HG02943 (cell line): Measurements from ENCODE around the gene BTBD2.

ENCODE experiments used
- ATAC-seq: cut with Tn5 transposase; IDR thresholded peaks from one replicate; pipeline ENCODE4 v1.9.1; 2021; ENCODE audit warnings: mild to moderate bottlenecking, low read depth, moderate library complexity; ENCODE audit not compliant: unreplicated experiment

The BTBD2 gene

DNA sequence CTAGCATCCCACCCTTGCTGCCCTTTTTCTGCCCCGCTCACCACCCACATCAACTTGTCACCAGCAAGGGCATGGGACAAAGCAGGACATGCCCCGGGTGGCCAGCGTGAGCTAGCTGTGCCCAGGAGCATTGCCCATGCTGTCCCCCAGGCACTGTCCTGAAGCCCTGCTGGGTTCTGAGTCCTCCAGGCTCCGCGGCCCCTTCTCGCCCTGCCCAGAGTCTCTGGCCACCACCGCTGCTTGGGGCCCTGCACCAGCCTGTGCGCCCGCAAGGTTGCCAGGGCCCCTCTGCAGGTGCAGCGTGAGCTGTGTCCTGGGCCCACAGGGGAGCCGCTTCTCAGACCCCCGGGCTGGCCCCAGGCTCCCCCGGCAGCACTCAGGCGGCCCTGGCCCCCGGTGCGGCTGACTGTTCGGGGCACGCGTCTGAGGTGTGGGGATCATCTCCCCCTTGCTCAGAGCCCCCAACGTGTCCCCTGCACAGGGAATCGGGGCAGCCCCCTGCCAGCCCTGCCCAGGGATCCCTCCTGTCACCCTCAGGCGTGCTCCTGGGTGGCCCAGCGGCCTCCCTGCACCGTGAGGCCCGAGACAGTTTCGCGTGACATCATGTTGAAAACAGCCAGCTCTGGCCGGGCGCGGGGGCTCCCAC is 70.5 kb downstream of the BTBD2 start:
- ATAC-seq: no peak

GRCh38 chr19:1944088-1944915 is 71.2 kb downstream of the BTBD2 start:
- no peak for ATAC-seq

DNA sequence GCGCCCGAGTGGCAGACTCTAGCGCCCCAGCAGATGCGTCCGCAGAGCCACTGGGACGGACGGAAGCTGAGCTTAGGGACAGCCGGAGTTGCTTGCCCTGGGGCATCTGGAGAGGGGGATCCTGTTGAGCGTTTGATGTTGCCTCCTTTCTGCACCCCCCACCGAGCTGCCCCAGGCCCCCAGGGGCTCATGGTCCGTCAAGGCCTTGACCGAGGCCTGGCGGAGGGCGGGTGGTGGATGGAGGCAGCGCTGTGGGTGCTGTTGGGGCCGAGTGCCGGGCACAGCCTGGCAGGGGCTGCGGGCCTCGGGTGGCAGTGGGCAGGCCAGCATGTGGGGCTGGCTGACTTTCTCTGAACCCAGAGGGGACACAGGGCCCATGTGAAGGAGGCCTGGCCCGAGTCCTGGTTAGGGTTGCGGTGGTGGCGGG is 71.8 kb downstream of the BTBD2 start:
- no peak for ATAC-seq

DNA sequence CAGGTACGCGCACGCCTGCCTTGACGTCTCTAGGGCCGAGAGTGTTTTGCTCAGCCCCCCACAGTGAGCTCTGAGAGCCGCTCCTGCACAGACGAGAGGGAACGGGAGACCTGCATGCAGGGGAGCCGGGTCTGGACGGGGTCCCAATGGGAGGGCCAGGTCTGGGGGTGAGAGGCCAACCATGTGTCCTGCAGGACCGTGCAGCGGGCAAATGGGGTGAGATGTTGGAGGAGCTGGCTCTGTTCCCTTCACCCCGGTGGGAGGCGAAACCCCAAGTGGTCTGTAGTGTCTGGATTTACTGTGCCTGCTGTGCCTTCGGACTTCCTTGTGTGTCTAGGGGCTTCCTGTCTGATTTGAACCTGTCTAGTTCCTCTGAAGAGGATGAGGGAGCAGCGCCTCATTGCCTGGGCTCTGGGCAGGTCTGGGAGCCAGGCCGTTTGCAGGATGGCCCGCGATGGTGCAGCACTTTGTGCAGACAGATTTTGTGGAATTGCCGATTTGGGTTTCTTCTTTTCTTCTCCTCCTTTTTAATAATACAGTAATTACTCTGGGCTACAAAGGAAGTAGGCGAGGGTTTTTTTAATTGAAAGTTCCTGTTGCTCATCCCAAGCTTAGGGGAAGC is 72.5 kb downstream of the BTBD2 start:
- ATAC-seq: no peak

DNA sequence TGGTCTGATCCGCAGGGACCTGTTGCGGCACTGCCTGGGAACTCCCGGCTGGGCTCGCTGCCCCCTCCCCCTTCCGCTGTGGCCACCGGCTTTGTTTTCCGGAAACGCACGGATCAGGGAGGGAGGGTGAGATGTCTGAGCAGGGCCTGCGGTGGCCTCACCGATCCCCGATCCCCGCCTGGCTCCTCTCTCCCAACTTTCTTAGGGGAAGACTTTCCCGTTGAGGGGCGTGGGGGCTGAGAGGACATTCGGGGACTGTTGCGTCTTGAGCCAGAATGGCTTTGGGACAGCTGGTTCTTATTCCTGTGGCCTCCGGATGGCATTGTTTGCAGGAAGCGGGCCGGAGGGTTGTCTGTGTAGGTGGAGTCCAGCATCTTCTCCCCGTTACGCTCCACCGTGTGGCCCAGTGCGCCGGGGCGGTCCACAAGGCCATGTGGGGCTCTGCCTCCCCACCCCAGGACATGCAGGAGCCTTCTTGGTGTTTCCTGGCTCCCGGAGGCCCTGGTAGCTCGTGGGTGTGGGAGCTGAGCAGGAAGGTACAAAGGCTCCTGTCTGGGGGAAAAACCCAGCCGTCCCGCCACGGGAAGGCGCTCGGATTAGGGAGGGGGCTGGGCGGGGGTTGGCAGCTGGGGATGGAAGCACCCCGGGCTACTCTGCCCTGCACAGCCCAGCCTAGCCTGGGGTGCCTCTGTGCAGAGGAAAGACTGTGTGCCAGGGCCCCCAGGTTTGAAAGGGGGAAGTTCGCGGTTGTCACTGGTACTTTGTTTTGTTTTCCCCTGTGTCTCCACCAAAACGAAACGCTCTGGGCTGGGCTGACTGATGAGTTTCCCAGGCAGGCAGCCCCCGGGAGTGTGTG is 73.2 kb downstream of the BTBD2 start:
- ATAC-seq: no peak

- ATAC-seq: peak; percentile 52
Observed at GRCh38 chr19:1941146-1942077, 74.1 kb downstream of the BTBD2 start, which contains the start of gene CSNK1G2. CSNK1G2 (plus strand) TSS chr19:1941172; CDS start chr19:1969773, 28,601 bp downstream.

GRCh38 chr19:1938071-1938470 is 77.4 kb downstream of the BTBD2 start:
- no peak for ATAC-seq

GRCh38 chr19:1936916-1937610 is 78.5 kb downstream of the BTBD2 start:
- ATAC-seq: no peak

DNA sequence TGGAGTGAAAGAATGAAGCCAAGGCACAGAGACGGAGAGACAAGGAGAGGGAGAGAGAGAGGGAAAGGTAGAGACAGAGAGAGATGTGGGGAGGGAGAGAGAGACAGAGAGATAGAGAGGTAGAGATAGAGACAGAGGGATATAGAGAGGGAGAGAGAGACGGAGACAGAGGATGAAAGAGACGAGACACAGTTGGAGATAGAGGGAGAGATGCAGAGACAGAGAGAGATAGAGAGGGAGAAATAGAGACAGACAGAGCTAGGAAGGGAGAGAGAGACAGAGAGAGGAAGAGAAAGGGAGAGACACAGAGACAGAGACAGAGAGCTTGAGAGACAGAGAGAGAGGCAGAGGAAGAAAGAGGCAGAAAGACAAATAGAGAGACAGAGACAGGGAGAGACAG is 79.1 kb downstream of the BTBD2 start:
- no peak for ATAC-seq

GRCh38 chr19:1935484-1936208 is 79.9 kb downstream of the BTBD2 start:
- no peak for ATAC-seq
